IMR-90 (cell line): Measurements from ENCODE around the gene CAMTA1. TPM values are rescaled to one million over a fixed set of nuclear protein-coding genes. Genes with fewer than 3 reads are reported as not detected.

Experiments
- ATAC-seq: fragments of 200-7000 bp; cut with Tn5 transposase; 2 replicates; pipeline ENCODE4 v1.9.1; 2020; ENCODE audit warnings: low read depth, mild to moderate bottlenecking, moderate library complexity
- BruUV-seq: library from RNA; stranded (reverse); fragments of 400-500 nt; replicated peaks from 2 replicates; lab custom pipeline; 2021; lab: Mats Ljungman, UMichigan
- CTCF ChIA-PET: fragments of 300-600 bp; formaldehyde crosslinking; extraction: SDS; loops from one replicate; lab custom pipeline; 2021; ENCODE audit warnings: antibody characterized with exemption; lab: Yijun Ruan, JAX
- POLR2A ChIA-PET: fragments of 300-600 bp; sonication (Branson Sonifier 250); formaldehyde crosslinking; loops from one replicate; lab custom pipeline; 2022; ENCODE audit warnings: antibody characterized with exemption; ENCODE audit not compliant: unreplicated experiment; lab: Charles Lee
- DNase-seq: peaks from one replicate; pipeline ENCODE4 v3.0.0; 2013
- H2AFZ ChIP-seq: replicated peaks from 2 replicates; pipeline ENCODE3; 2013; ENCODE audit warnings: low read length, mild to moderate bottlenecking; ENCODE audit not compliant: poor library complexity
- H2AK5ac ChIP-seq: 2 replicates; pipeline ENCODE4 v1.6.1; 2013; ENCODE audit warnings: low read depth, low read length, inconsistent platforms
- H2AK9ac ChIP-seq: replicated peaks from 2 replicates; pipeline ENCODE3; 2013; ENCODE audit warnings: mild to moderate bottlenecking, low read depth, low read length, moderate library complexity; ENCODE audit not compliant: poor library complexity
- H2BK120ac ChIP-seq: 2 replicates; pipeline ENCODE4 v1.6.1; 2013; ENCODE audit warnings: low read depth, low read length, inconsistent platforms
- H2BK15ac ChIP-seq: 3 replicates; pipeline ENCODE4 v1.6.1; 2013; ENCODE audit warnings: low read depth, low read length, inconsistent platforms
- H2BK20ac ChIP-seq: 2 replicates; pipeline ENCODE4 v1.6.1; 2013; ENCODE audit warnings: low read depth, mild to moderate bottlenecking, inconsistent platforms, low read length, moderate library complexity
- H2BK5ac ChIP-seq: 2 replicates; pipeline ENCODE4 v1.6.1; 2013; ENCODE audit warnings: mild to moderate bottlenecking, low read depth, low read length, inconsistent platforms; ENCODE audit not compliant: poor library complexity, severe bottlenecking
- H3K14ac ChIP-seq: replicated peaks from 2 replicates; pipeline ENCODE4 v1.6.1; 2013; ENCODE audit warnings: low read depth, low read length, inconsistent platforms
- H3K18ac ChIP-seq: 2 replicates; pipeline ENCODE4 v1.6.1; 2013; ENCODE audit warnings: low read depth, low read length, control low read depth
- H3K23ac ChIP-seq: 2 replicates; pipeline ENCODE4 v1.6.1; 2013; ENCODE audit warnings: low read depth, low read length, inconsistent platforms
- H3K27ac ChIP-seq: 2 replicates; pipeline ENCODE4 v1.5.1; 2013; ENCODE audit warnings: mild to moderate bottlenecking, control low read depth, low read length; ENCODE audit not compliant: insufficient read depth
- H3K27me3 ChIP-seq: 2 replicates; pipeline ENCODE4 v1.6.1; 2013; ENCODE audit warnings: low read length; ENCODE audit not compliant: control insufficient read depth, insufficient read depth
- H3K36me3 ChIP-seq: 2 replicates; pipeline ENCODE4 v1.6.1; 2013; ENCODE audit warnings: low read length, mixed read lengths; ENCODE audit not compliant: control insufficient read depth, insufficient read depth
- H3K4ac ChIP-seq: 2 replicates; pipeline ENCODE4 v1.6.1; 2013; ENCODE audit warnings: low read depth, low read length, inconsistent platforms
- H3K4me1 ChIP-seq: 2 replicates; pipeline ENCODE4 v1.6.1; 2013; ENCODE audit warnings: low read length, mixed read lengths; ENCODE audit not compliant: control insufficient read depth, insufficient read depth
- H3K4me2 ChIP-seq: 2 replicates; pipeline ENCODE4 v1.6.1; 2013; ENCODE audit warnings: low read depth, mild to moderate bottlenecking, control low read depth, low read length, moderate library complexity
- H3K4me3 ChIP-seq: 2 replicates; pipeline ENCODE4 v1.5.1; 2013; ENCODE audit warnings: low read depth, mild to moderate bottlenecking, control low read depth, low read length, moderate library complexity; ENCODE audit not compliant: insufficient read depth
- H3K56ac ChIP-seq: 2 replicates; pipeline ENCODE4 v1.6.1; 2013; ENCODE audit warnings: low read length, inconsistent platforms; ENCODE audit not compliant: insufficient read depth; ENCODE audit errors: extremely low read depth
- H3K79me1 ChIP-seq, 2 experiments: 2 replicates each; pipeline ENCODE4 v1.6.1; 2013; ENCODE audit warnings: low read length in 2 of 2, inconsistent platforms in 1 of 2, low read depth in 1 of 2
- H3K9ac ChIP-seq: 2 replicates; pipeline ENCODE4 v1.6.1; 2013; ENCODE audit warnings: low read depth, low read length, control low read depth
- H3K9me1 ChIP-seq: 2 replicates; pipeline ENCODE4 v1.6.1; 2013; ENCODE audit warnings: low read length, inconsistent platforms; ENCODE audit not compliant: insufficient read depth
- H3K9me3 ChIP-seq: 2 replicates; pipeline ENCODE4 v1.6.1; 2013; ENCODE audit warnings: low read length; ENCODE audit not compliant: control insufficient read depth, insufficient read depth
- H4K20me1 ChIP-seq: 2 replicates; pipeline ENCODE4 v1.6.1; 2013; ENCODE audit warnings: low read length, inconsistent platforms; ENCODE audit not compliant: insufficient read depth
- H4K5ac ChIP-seq: 2 replicates; pipeline ENCODE4 v1.6.1; 2013; ENCODE audit warnings: mild to moderate bottlenecking, low read depth, low read length, control low read depth
- H4K8ac ChIP-seq, 2 experiments: 2 replicates each; pipeline ENCODE4 v1.6.1; 2013; ENCODE audit warnings: low read depth in 2 of 2, low read length in 2 of 2, control low read depth in 1 of 2, inconsistent platforms in 1 of 2
- H4K91ac ChIP-seq: 2 replicates; pipeline ENCODE4 v1.6.1; 2013; ENCODE audit warnings: low read depth, low read length, inconsistent platforms; ENCODE audit not compliant: insufficient read depth
- BHLHE40 ChIP-seq: fragments of 150-350 bp; IDR thresholded peaks from 2 replicates; pipeline ENCODE4 v1.6.1; 2016; ENCODE audit warnings: mild to moderate bottlenecking, low read depth, low read length
- CEBPB ChIP-seq: IDR thresholded peaks from 2 replicates; pipeline ENCODE4 v1.6.1; 2012; ENCODE audit warnings: low read depth, low read length, improper control_type of control experiment
- CHD1 ChIP-seq: IDR thresholded peaks from 2 replicates; pipeline ENCODE4 v1.6.1; 2012; ENCODE audit warnings: low read depth, low read length, improper control_type of control experiment
- ELK1 ChIP-seq: fragments of 150-350 bp; IDR thresholded peaks from 2 replicates; pipeline ENCODE4 v1.6.1; 2016; ENCODE audit warnings: low read depth, mild to moderate bottlenecking, low read length, moderate library complexity, borderline replicate concordance
- FOS ChIP-seq: fragments of 150-350 bp; IDR thresholded peaks from 2 replicates; pipeline ENCODE4 v1.6.1; 2016; ENCODE audit warnings: low read depth, low read length
- MAFK ChIP-seq: IDR thresholded peaks from 2 replicates; pipeline ENCODE4 v1.6.1; 2012; ENCODE audit warnings: low read depth, low read length, improper control_type of control experiment
- MXI1 ChIP-seq: IDR thresholded peaks from 2 replicates; pipeline ENCODE4 v1.6.1; 2012; ENCODE audit warnings: low read depth, mild to moderate bottlenecking, low read length, moderate library complexity, borderline replicate concordance
- NFE2L2 ChIP-seq: fragments of 150-350 bp; IDR thresholded peaks from 2 replicates; pipeline ENCODE4 v1.6.1; 2016; ENCODE audit warnings: low read depth, mild to moderate bottlenecking, low read length
- POLR2A ChIP-seq: IDR thresholded peaks from 2 replicates; pipeline ENCODE4 v1.6.1; 2012; ENCODE audit warnings: mild to moderate bottlenecking, low read depth, low read length
- RAD21 ChIP-seq: IDR thresholded peaks from 2 replicates; pipeline ENCODE4 v1.6.1; 2012; ENCODE audit warnings: low read length, improper control_type of control experiment
- RCOR1 ChIP-seq: IDR thresholded peaks from 2 replicates; pipeline ENCODE4 v1.6.1; 2012; ENCODE audit warnings: mild to moderate bottlenecking, low read length, improper control_type of control experiment; ENCODE audit not compliant: insufficient replicate concordance
- RFX5 ChIP-seq: IDR thresholded peaks from 2 replicates; pipeline ENCODE4 v1.8.0; 2012; ENCODE audit warnings: low read depth, mild to moderate bottlenecking, low read length, moderate library complexity
- USF2 ChIP-seq: fragments of 150-350 bp; IDR thresholded peaks from 2 replicates; pipeline ENCODE4 v1.6.1; 2017; ENCODE audit warnings: mild to moderate bottlenecking, antibody characterized with exemption, low read length, low read depth
- WGBS, 2 experiments: methylation state at CpG; one replicate each; pipeline versions ENCODE4 v1.1.5 to v1.1.7; 2013; ENCODE audit warnings: missing lambda C conversion rate in 2 of 2; ENCODE audit not compliant: insufficient read length in 1 of 2; ENCODE audit errors: extremely low coverage in 2 of 2; 5-methylcytosine and 5-hydroxymethylcytosine counted together
- dilution Hi-C: fragments of 300-500 bp; cut with HindIII; formaldehyde crosslinking; loops from one replicate; pipeline ENCODE4 v1.14.3; 2018; ENCODE audit warnings: low sequenced_read_pairs; ENCODE audit not compliant: unreplicated experiment
- in situ Hi-C: fragments of 300-500 bp; cut with MboI; formaldehyde crosslinking; loops from 3 replicates; pipeline ENCODE4 v1.14.3; 2019; ENCODE audit warnings: low sequenced_read_pairs, inconsistent platforms, mixed read lengths
- intact Hi-C: fragments of 100-400 bp; cut with micrococcal nuclease; formaldehyde crosslinking; loops from 2 replicates; pipeline ENCODE4 v1.10.0; 2022
- polyA plus RNA-seq, 3 experiments: library from polyadenylated mRNA; depleted of rRNA; stranded (reverse); fragments of >200 nt; gene quantifications; 2 replicates each; pipeline ENCODE4 v1.2.3, GENCODE V29; 2012; ENCODE audit warnings: low replicate concordance in 1 of 3
- total RNA-seq: library from RNA; depleted of rRNA; stranded (reverse); fragments of >200 nt; gene quantifications from 2 replicates; pipeline ENCODE4 v1.2.3, GENCODE V29; 2012
- TF ChIP-seq, protein P1 (sequence below): conservative IDR thresholded peaks from 2 replicates; pipeline ENCODE4 v1.5.1; 2012; ENCODE audit warnings: mild to moderate bottlenecking, low read depth, low read length, improper control_type of control experiment

CAMTA1 gene
- total and polyA plus RNA-seq, 2 of the 4 experiments (the other 2 are of a cell fraction), result 35.5 to 74.3 TPM

DNA sequence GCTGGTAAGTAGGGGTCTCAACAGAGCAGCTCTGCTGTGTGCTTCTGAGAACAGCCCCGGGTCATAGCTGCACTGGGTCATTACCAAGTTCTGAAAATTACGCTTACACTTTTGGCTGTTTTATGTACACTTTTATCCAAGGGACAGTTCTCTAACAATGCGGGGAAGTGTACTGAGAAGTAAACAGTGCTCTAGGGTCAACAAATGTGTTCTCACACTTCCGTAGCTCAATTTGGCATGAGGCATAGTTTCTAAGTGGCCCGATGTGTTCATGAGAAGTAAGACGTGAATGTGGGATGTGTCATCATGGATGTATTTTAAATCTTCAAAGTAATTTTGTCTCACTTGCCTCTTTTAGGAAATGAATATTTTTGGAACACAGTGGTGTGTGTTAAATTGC is 975.0 kb downstream of the CAMTA1 start:
- Histone ChIP-seq H3K9ac (no peak overlapping the region), H3K4me1 (no peaks in the 10 kb centered on the region), H2BK5ac (no peak overlapping the region), H4K8ac (no peak overlapping the region), H2BK120ac (no peak overlapping the region), H2BK15ac (no peak overlapping the region), H2AK5ac (no peak overlapping the region), H2AFZ (no peak overlapping the region), H2AK9ac (no peak overlapping the region), H3K23ac (no peak overlapping the region), H3K14ac (no peak overlapping the region), H3K56ac (no peak overlapping the region), H3K4me3 (no peak overlapping the region), H3K36me3 (no peaks in the 10 kb centered on the region), H4K20me1 (no peaks in the 10 kb centered on the region), H3K18ac (no peak overlapping the region), H3K27me3 (peaks cover 10% of the 10 kb centered on the region), H4K5ac (no peak overlapping the region), H3K9me3 (no peaks in the 10 kb centered on the region), H3K79me1 (no peaks in the 10 kb centered on the region), H2BK20ac (no peak overlapping the region), H4K91ac (no peak overlapping the region), H3K4me2 (no peak overlapping the region), H3K27ac (no peak overlapping the region), H3K4ac (no peak overlapping the region), H3K9me1 (no peaks in the 10 kb centered on the region)
- no peak for TF ChIP-seq ELK1
- no peak for TF ChIP-seq MAFK
- no peak for TF ChIP-seq RFX5
- no peak for TF ChIP-seq CEBPB
- no peak for TF ChIP-seq CHD1
- TF ChIP-seq RCOR1, result no peak
- TF ChIP-seq FOS, result no peak
- no peak for TF ChIP-seq BHLHE40
- TF ChIP-seq, protein P1, sequence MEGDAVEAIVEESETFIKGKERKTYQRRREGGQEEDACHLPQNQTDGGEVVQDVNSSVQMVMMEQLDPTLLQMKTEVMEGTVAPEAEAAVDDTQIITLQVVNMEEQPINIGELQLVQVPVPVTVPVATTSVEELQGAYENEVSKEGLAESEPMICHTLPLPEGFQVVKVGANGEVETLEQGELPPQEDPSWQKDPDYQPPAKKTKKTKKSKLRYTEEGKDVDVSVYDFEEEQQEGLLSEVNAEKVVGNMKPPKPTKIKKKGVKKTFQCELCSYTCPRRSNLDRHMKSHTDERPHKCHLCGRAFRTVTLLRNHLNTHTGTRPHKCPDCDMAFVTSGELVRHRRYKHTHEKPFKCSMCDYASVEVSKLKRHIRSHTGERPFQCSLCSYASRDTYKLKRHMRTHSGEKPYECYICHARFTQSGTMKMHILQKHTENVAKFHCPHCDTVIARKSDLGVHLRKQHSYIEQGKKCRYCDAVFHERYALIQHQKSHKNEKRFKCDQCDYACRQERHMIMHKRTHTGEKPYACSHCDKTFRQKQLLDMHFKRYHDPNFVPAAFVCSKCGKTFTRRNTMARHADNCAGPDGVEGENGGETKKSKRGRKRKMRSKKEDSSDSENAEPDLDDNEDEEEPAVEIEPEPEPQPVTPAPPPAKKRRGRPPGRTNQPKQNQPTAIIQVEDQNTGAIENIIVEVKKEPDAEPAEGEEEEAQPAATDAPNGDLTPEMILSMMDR, result no peak
- TF ChIP-seq MXI1, result no peak
- no peak for TF ChIP-seq RAD21
- no peak for TF ChIP-seq NFE2L2
- TF ChIP-seq USF2, result no peak
- no peak for TF ChIP-seq POLR2A
- DNase-seq (no peak), ATAC-seq (no peak)
- intact Hi-C loops, result no loop called here
- CTCF ChIA-PET, result interaction anchor here (1.2 to 1.8 kb wide), 3 partner anchors 9 to 93 kb away, joined by 3 to 5 read pairs (median 4); no protein-coding TSS in a partner anchor
- BruUV-seq, result no TSS peak
- dilution Hi-C loops, result no loop called here
- POLR2A ChIA-PET, result no interaction called here
- in situ Hi-C loops, result no loop called here
- WGBS, 2 experiments, result 60% methylated on average over 1 of the region's 6 CpGs; no CpG with 5 or more reads in 1 of the 2 experiments
